ENCODE data around the gene JAKMIP2.
A peak's percentile ranks its signal among the peaks of the same experiment; 100 is the strongest.

DNA sequence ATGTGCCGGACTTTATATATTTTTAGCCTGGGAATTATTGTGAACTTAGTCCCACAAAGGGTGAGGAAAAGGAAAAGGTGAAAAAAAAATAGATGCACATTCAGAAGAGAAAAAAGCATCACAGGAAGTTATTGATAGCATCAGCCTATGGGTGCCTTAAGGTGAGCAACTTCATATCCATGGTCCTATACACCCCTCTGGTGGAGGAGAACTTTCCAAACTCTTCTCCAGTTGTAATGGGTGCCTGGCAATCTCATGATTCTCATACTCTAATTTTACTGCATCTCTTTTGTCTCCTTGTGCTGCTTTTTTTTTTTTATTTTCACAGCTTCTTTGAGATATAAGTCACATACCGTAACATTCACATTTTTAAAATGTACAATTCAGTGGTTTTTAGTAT, 107.4 kb downstream of the JAKMIP2 start:
- TF ChIP-seq, protein P1, sequence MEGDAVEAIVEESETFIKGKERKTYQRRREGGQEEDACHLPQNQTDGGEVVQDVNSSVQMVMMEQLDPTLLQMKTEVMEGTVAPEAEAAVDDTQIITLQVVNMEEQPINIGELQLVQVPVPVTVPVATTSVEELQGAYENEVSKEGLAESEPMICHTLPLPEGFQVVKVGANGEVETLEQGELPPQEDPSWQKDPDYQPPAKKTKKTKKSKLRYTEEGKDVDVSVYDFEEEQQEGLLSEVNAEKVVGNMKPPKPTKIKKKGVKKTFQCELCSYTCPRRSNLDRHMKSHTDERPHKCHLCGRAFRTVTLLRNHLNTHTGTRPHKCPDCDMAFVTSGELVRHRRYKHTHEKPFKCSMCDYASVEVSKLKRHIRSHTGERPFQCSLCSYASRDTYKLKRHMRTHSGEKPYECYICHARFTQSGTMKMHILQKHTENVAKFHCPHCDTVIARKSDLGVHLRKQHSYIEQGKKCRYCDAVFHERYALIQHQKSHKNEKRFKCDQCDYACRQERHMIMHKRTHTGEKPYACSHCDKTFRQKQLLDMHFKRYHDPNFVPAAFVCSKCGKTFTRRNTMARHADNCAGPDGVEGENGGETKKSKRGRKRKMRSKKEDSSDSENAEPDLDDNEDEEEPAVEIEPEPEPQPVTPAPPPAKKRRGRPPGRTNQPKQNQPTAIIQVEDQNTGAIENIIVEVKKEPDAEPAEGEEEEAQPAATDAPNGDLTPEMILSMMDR (conservative IDR thresholded peaks at IDR 0.05; ENCODE audit: low read length): peak; percentile 45
- TF ChIP-seq EZH2phosphoT487 (IDR thresholded peaks at IDR 0.05; ENCODE audit: borderline replicate concordance): no peak
